ENCODE data around the gene SCN1A. TPM values are rescaled to one million over a fixed set of nuclear protein-coding genes. Genes with fewer than 3 reads are reported as not detected.

Gene SCN1A
- total and polyA plus RNA-seq, 10 of the 15 experiments (the other 5 are each of a cell fraction or from before 2014, with no cell fraction given), result not detected

- TF ChIP-seq ATF2 (IDR thresholded peaks at IDR 0.05; ENCODE audit: low read length) (no peak), SPI1 (IDR thresholded peaks at IDR 0.05; ENCODE audit: borderline replicate concordance, insufficient read depth, low read depth, low read length) (no peak), MEF2B (IDR thresholded peaks at IDR 0.05; ENCODE audit: partially characterized antibody, poor library complexity, severe bottlenecking) (no peak), TCF12 (IDR thresholded peaks at IDR 0.05; ENCODE audit: low read depth, low read length) (no peak)
Observed at GRCh38 chr2:165938237-165938636, 189.6 kb downstream of the SCN1A start (continued).

Small RNAs within 50 kb of the gene (small RNA-seq; reads per million reads assigned to genes)
- not detected for gene RF00019

Other genes starting within 250 kb of the SCN1A start
- 14.4 and 17.1 TPM in 2 replicates for gene TTC21B, start 174.2 kb downstream of the SCN1A start, total RNA-seq (2014; rRNA removed)
- gene TTC21B, start 174.2 kb downstream of the SCN1A start, total RNA-seq (2014; rRNA removed; fragmentation: Illumina TruSeq; extraction: Trizol), result 17.4 and 20.3 TPM in 2 replicates
- 9.8 and 13.4 TPM in 2 replicates for gene TTC21B, start 174.2 kb downstream of the SCN1A start, total RNA-seq (2021)
- 22.4 and 33.8 TPM in 2 replicates for gene TTC21B, start 174.2 kb downstream of the SCN1A start, polyA plus RNA-seq (2011; rRNA removed)
- 8.1 and 9.4 TPM in 2 replicates for gene TTC21B, start 174.2 kb downstream of the SCN1A start, polyA plus RNA-seq (2014; fragmentation: Illumina TruSeq; extraction: Trizol)
- gene TTC21B, start 174.2 kb downstream of the SCN1A start, polyA plus RNA-seq (2014; fragmentation: Nextera tagmentation; extraction: Ambion mirVana), result 1 to 10 TPM; 2.7 to 3.5 TPM
- 8.8 and 13.2 TPM in 2 replicates for gene TTC21B, start 174.2 kb downstream of the SCN1A start, polyA plus RNA-seq (2014; rRNA removed)
- gene TTC21B, start 174.2 kb downstream of the SCN1A start, polyA plus RNA-seq (2016; fragmentation: Nextera tagmentation; extraction: Ambion mirVana), result 1 to 10 TPM; 9.3 to 9.4 TPM
- gene SCN9A, start 247.9 kb upstream of the SCN1A start, total RNA-seq (2014; rRNA removed), result not detected in 2 replicates
- not detected in 2 replicates for gene SCN9A, start 247.9 kb upstream of the SCN1A start, total RNA-seq (2014; rRNA removed; fragmentation: Illumina TruSeq; extraction: Trizol)
- 0.08 TPM in 2 replicates for gene SCN9A, start 247.9 kb upstream of the SCN1A start, total RNA-seq (2021)
- gene SCN9A, start 247.9 kb upstream of the SCN1A start, polyA plus RNA-seq (2011; rRNA removed), result not detected in 2 replicates
- gene SCN9A, start 247.9 kb upstream of the SCN1A start, polyA plus RNA-seq (2014; fragmentation: Illumina TruSeq; extraction: Trizol), result not detected in 2 replicates
- gene SCN9A, start 247.9 kb upstream of the SCN1A start, polyA plus RNA-seq (2014; fragmentation: Nextera tagmentation; extraction: Ambion mirVana), result not detected
- gene SCN9A, start 247.9 kb upstream of the SCN1A start, polyA plus RNA-seq (2014; rRNA removed), result not detected in 2 replicates
- gene SCN9A, start 247.9 kb upstream of the SCN1A start, polyA plus RNA-seq (2016; fragmentation: Nextera tagmentation; extraction: Ambion mirVana), result under 1 TPM; 0.04 to 0.08 TPM

All from GM12878 (cell line).